Common myeloid progenitor, CD34-positive (primary cell): ENCODE data around the gene SP8. TPM values are rescaled to one million over a fixed set of nuclear protein-coding genes. Genes with fewer than 3 reads are reported as not detected.
"Not testable (repeated sequence)": the region's sequence is repeated elsewhere in the genome, so short reads cannot be mapped to it uniquely, and the experiment has no call there.

ENCODE experiments used
- CTCF ChIA-PET: fragments of 350-600 bp; sonication (Branson Sonifier 250); formaldehyde crosslinking; loops from one replicate; lab custom pipeline; 2021; ENCODE audit warnings: antibody characterized with exemption; lab: Charles Lee
- POLR2A ChIA-PET: fragments of 350-600 bp; sonication (Branson Sonifier 250); formaldehyde crosslinking; loops from one replicate; lab custom pipeline; 2021; ENCODE audit warnings: antibody characterized with exemption; lab: Charles Lee
- DNase-seq, 3 donors: peaks; one replicate each; pipeline versions ENCODE4 v3.0.0 to v3.0.0-alpha.2; 2013
- H3K27ac ChIP-seq, 2 experiments: 1 replicate in 1 of 2; 2 replicates in 1 of 2; pipeline ENCODE4 v1.7.0; 2013; ENCODE audit warnings: inconsistent platforms in 2 of 2, low read length in 2 of 2, mild to moderate bottlenecking in 2 of 2, low read depth in 1 of 2, moderate library complexity in 1 of 2; ENCODE audit not compliant: severe bottlenecking in 2 of 2, insufficient read depth in 1 of 2, poor library complexity in 1 of 2
- H3K27me3 ChIP-seq, 5 experiments: replicated peaks in 2 of 5; 1 replicate in 3 of 5; 2 replicates in 2 of 5; pipeline versions ENCODE4 v1.6.1 to v1.7.0; 2013; ENCODE audit warnings: low read length in 4 of 5, mild to moderate bottlenecking in 2 of 5, moderate library complexity in 2 of 5, inconsistent platforms in 1 of 5; ENCODE audit not compliant: insufficient read depth in 5 of 5, control insufficient read depth in 4 of 5
- H3K36me3 ChIP-seq, 4 experiments: 1 replicate in 2 of 4; 2 replicates in 2 of 4; pipeline versions ENCODE4 v1.6.1 to v1.7.0; 2013; ENCODE audit warnings: low read length in 3 of 4, control low read depth in 1 of 4, mild to moderate bottlenecking in 1 of 4; ENCODE audit not compliant: control insufficient read depth in 4 of 4, insufficient read depth in 4 of 4
- H3K4me1 ChIP-seq, 4 experiments: 1 replicate in 3 of 4; 2 replicates in 1 of 4; pipeline versions ENCODE4 v1.6.1 to v1.7.1; 2013; ENCODE audit warnings: low read length in 3 of 4, mild to moderate bottlenecking in 3 of 4, control low read depth in 1 of 4, inconsistent platforms in 1 of 4, moderate library complexity in 1 of 4; ENCODE audit not compliant: control insufficient read depth in 4 of 4, insufficient read depth in 4 of 4; ENCODE audit errors: control extremely low read depth in 1 of 4
- H3K4me3 ChIP-seq, 7 experiments: 1 replicate in 4 of 7; 2 replicates in 3 of 7; pipeline versions ENCODE4 v1.5.1 to v1.7.0; 2013; ENCODE audit warnings: mild to moderate bottlenecking in 7 of 7, low read length in 6 of 7, moderate library complexity in 6 of 7, inconsistent platforms in 2 of 7, low read depth in 2 of 7, control low read depth in 1 of 7; ENCODE audit not compliant: insufficient read depth in 4 of 7, control insufficient read depth in 1 of 7; ENCODE audit errors: extremely low read depth in 1 of 7
- H3K9me3 ChIP-seq, 5 experiments: 1 replicate in 4 of 5; 2 replicates in 1 of 5; pipeline versions ENCODE4 v1.6.1 to v1.7.1; 2013; ENCODE audit warnings: low read length in 4 of 5, mild to moderate bottlenecking in 2 of 5, inconsistent platforms in 1 of 5, low read depth in 1 of 5, moderate library complexity in 1 of 5; ENCODE audit not compliant: control insufficient read depth in 4 of 5, insufficient read depth in 2 of 5; ENCODE audit errors: control extremely low read depth in 1 of 5
- WGBS: methylation state at CpG from one replicate; pipeline ENCODE4 v1.1.5; 2013; ENCODE audit not compliant: insufficient coverage; 5-methylcytosine and 5-hydroxymethylcytosine counted together
- polyA plus RNA-seq: library from polyadenylated mRNA; unstranded; fragments of 120-200 nt; gene quantifications from one replicate; pipeline ENCODE4 v1.2.1, GENCODE V29; 2013

SP8 gene
- polyA plus RNA-seq: not detected

DNA sequence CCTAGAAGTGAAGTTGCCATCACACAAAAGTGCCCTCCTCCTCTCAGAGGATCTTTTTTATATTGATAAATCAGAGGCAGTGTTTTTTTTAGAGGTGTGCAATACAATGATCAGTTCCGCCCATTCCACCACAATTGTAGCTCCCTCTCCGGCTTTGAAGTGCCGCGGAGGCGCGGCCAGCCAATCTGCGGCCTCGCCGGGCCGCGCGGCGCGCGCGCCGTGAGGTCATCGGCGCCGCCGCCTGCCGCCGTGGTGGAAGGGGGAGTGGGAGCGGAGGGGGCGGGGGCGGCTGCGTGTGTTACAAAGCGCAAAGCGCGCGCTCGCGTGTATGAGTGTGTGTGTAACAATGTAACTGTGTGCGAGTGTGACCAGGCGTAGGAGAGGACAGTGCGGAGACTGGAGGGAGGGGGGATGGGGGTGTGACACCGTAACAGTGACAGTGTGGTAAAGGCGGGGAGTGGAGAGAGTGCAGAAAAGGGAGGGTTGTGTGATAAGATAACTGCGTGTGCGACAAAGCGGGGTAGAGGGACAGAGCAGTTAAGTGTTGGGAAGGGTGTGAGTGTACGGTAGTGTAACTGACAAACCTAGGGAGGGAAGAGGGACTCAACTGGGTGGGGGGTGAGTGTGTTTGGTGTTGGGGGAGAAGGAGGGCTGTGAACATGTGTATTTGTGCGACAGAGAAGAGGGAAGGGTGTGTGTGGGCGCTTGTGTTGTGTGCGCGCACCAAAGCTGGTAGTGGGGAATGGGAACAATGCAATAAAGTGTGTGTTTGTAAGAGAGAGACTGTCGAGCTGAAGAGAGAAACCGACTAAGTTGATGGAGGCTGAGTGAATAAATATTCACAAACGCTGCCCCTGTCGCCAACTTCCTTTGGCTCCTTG is at the start of gene SP8:
SP8 (minus strand) TSS at position 108 of the 881 bp plus-strand sequence; CDS start at position 20, 88 bp downstream.
- Histone ChIP-seq H3K27ac (no peak within 1 kb of the TSS), H3K9me3 (peaks cover 0 to 2% (median 0%) of the 10 kb centered on the region in 5 experiments), H3K27me3 (peaks cover 31 to 100% (median 61%) of the 10 kb centered on the region in 5 experiments), H3K4me3 (peak within 1 kb of the TSS in 5 of 7 experiments; percentile 19 to 52 (median 37)), H3K4me1 (peaks cover 0 to 36% (median 30%) of the 10 kb centered on the region in 4 experiments), H3K36me3 (no peaks in the 10 kb centered on the region)
- DNase-seq: peak in 2 of 3 donors; percentile 58 to 64
- ChIA-PET CTCF (interaction anchor here (0.7 kb wide), 1 partner anchor 1665 kb away, joined by 3 read pairs; no protein-coding TSS in a partner anchor), POLR2A (interaction anchor here (0.7 kb wide), 1 partner anchor 791 kb away, joined by 4 read pairs; no protein-coding TSS in a partner anchor)
- WGBS: 6% methylated on average over 19 of the region's 50 CpGs

- POLR2A ChIA-PET, H3K36me3 ChIP-seq, H3K4me1 ChIP-seq, H3K27me3 ChIP-seq, H3K9me3 ChIP-seq, H3K27ac ChIP-seq, H3K4me3 ChIP-seq, CTCF ChIA-PET: not testable (repeated sequence)
- peak in 1 of 3 donors; percentile 1 for DNase-seq
- WGBS: no CpG with 5 or more reads among the region's 2 CpGs
Measured at GRCh38 chr7:20836424-20836823, 49.7 kb upstream of the SP8 start.

GRCh38 chr7:20835111-20835750 is 48.5 kb upstream of the SP8 start:
- Histone ChIP-seq H3K4me3 (no peak overlapping the region), H3K27me3 (no peaks in the 10 kb centered on the region), H3K27ac (no peak overlapping the region), H3K36me3 (no peaks in the 10 kb centered on the region), H3K4me1 (peaks cover 0 to 2% (median 0%) of the 10 kb centered on the region in 4 experiments), H3K9me3 (no peaks in the 10 kb centered on the region)
- DNase-seq: no peak
- ChIA-PET CTCF (interaction anchor here (1.4 kb wide), 1 partner anchor 146 kb away, joined by 4 read pairs; no protein-coding TSS in a partner anchor), POLR2A (interaction anchor here (0.6 kb wide), 1 partner anchor 16 kb away, joined by 3 read pairs; no protein-coding TSS in a partner anchor)
- WGBS: 98% methylated on average over 14 of the region's 15 CpGs

GRCh38 chr7:20834656-20835055 is 48.0 kb upstream of the SP8 start:
- no peaks in the 10 kb centered on the region for H3K27me3 ChIP-seq
- no peak overlapping the region for H3K4me3 ChIP-seq
- H3K27ac ChIP-seq: no peak overlapping the region
- no peaks in the 10 kb centered on the region for H3K36me3 ChIP-seq
- peak in 2 of 3 donors; percentile 8 to 11 for DNase-seq
- ChIA-PET POLR2A (interaction anchor here (0.6 kb wide), 1 partner anchor 15 kb away, joined by 3 read pairs; no protein-coding TSS in a partner anchor), CTCF (interaction anchor here (1.4 kb wide), 1 partner anchor 146 kb away, joined by 4 read pairs; no protein-coding TSS in a partner anchor)
- peaks cover 0 to 2% (median 0%) of the 10 kb centered on the region in 4 experiments for H3K4me1 ChIP-seq
- no peaks in the 10 kb centered on the region for H3K9me3 ChIP-seq

DNA sequence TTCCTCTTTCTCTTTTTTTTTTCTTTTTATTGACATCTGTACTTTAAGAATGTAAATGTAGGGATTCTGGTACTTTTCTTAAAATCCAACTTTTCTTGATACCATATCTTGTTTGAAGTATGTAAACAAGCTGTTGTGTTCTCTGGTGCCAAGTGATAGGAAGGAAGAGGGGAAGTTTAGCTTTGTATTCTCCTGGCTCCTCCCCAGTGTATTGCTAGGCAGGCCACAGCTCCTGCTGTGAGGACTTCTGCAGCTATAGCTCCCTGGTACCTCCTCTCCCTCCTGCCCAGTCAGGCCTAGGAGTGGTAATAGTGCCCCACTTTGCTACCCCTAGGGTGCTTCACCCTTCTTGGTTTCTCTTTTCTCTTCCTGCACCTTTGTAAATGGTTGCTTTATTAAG is 45.3 kb upstream of the SP8 start:
- ChIA-PET POLR2A (no interaction called here), CTCF (interaction anchor here (1.7 kb wide), 1 partner anchor 9 kb away, joined by 5 read pairs; no protein-coding TSS in a partner anchor)
- H3K36me3 ChIP-seq: no peaks in the 10 kb centered on the region

GRCh38 chr7:20831451-20831850 is 44.8 kb upstream of the SP8 start:
- Histone ChIP-seq H3K27ac (no peak overlapping the region), H3K9me3 (no peaks in the 10 kb centered on the region), H3K4me1 (no peaks in the 10 kb centered on the region), H3K36me3 (no peaks in the 10 kb centered on the region), H3K27me3 (peaks cover 0 to 3% (median 0%) of the 10 kb centered on the region in 5 experiments), H3K4me3 (no peak overlapping the region)
- no peak for DNase-seq
- CTCF ChIA-PET: interaction anchor here (1.7 kb wide), 1 partner anchor 8 kb away, joined by 5 read pairs; no protein-coding TSS in a partner anchor
- POLR2A ChIA-PET: no interaction called here

More for the DNA sequence above, 45.3 kb upstream of the SP8 start:
- no peaks in the 10 kb centered on the region for H3K9me3 ChIP-seq
- peaks cover 0 to 3% (median 0%) of the 10 kb centered on the region in 5 experiments for H3K27me3 ChIP-seq
- no peak overlapping the region for H3K27ac ChIP-seq
- H3K4me3 ChIP-seq: no peak overlapping the region
- no peak for DNase-seq
- H3K4me1 ChIP-seq: peaks cover 0 to 2% (median 0%) of the 10 kb centered on the region in 4 experiments
